ENCODE data around the gene USP8.

USP8 gene

DNA sequence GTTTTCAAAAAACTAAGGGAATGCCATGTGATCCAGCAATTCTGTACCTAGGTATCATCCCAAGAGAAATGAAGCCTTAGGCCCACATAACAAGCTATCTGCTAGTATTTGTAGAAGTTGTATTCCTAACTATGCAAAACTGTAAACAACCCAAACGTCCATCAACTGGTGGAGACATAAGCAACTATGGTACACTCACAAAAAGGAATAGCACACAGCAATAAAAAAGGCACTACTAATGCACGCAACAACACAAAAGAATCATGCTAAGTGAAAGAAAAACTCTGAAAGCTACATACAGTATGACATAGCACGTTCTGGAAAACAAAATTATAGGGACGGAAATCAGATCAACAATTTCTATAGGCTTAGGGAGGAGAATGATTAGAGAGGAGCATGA lies 107.0 kb downstream of the USP8 start:
- TF ChIP-seq, protein P1, sequence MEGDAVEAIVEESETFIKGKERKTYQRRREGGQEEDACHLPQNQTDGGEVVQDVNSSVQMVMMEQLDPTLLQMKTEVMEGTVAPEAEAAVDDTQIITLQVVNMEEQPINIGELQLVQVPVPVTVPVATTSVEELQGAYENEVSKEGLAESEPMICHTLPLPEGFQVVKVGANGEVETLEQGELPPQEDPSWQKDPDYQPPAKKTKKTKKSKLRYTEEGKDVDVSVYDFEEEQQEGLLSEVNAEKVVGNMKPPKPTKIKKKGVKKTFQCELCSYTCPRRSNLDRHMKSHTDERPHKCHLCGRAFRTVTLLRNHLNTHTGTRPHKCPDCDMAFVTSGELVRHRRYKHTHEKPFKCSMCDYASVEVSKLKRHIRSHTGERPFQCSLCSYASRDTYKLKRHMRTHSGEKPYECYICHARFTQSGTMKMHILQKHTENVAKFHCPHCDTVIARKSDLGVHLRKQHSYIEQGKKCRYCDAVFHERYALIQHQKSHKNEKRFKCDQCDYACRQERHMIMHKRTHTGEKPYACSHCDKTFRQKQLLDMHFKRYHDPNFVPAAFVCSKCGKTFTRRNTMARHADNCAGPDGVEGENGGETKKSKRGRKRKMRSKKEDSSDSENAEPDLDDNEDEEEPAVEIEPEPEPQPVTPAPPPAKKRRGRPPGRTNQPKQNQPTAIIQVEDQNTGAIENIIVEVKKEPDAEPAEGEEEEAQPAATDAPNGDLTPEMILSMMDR (IDR thresholded peaks at IDR 0.05; ENCODE audit: control insufficient read depth, insufficient read depth, low read depth, low read length, missing control alignments), result no peak
- H3K4me3 ChIP-seq (ENCODE audit: control insufficient read depth, low read depth, low read length), result no peak overlapping the region
- DNase-seq (ENCODE audit: low read depth), result no peak

DNA sequence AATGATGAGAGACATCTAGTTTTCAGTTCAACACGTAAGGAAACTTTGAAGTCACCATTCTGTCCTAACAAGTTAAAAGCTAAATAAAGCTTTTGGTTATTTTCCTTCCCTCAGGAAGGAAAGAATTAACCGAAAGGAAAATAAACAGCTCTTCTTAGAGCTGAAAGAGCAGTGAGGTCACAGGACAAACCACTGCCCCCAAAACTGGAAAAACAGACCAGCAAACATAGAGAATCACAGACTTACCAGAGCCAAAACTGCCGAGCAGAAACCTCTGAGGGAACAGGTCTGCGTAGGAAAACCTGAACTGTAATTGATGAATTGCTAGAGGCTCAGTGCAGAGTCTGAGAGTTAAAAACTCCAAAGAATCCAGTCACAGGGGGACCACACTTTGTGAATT lies 107.6 kb downstream of the USP8 start:
- H3K4me3 ChIP-seq (ENCODE audit: control insufficient read depth, low read depth, low read length), result no peak overlapping the region
- TF ChIP-seq, protein P1 (IDR thresholded peaks at IDR 0.05; ENCODE audit: control insufficient read depth, insufficient read depth, low read depth, low read length, missing control alignments), result no peak

DNA sequence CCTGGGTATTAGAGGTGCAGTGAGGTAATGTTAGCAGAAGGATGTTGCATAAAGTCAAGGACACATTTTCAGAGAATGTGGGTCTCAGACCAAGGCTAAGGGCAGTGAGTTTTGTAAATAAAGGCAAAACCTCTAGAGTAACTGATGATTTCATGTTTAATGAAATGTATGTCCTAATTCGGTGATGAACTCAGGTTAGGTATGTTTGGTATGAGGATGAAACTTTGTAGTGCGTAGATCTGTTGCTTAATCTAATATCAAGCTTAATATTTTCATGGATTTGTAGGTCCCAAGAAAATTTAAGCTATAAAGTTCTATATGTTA lies 118.6 kb downstream of the USP8 start:
- no peak for DNase-seq (ENCODE audit: low read depth)
- TF ChIP-seq, protein P1 (IDR thresholded peaks at IDR 0.05; ENCODE audit: control insufficient read depth, insufficient read depth, low read depth, low read length, missing control alignments), result no peak
- H3K4me3 ChIP-seq (ENCODE audit: control insufficient read depth, low read depth, low read length), result no peak overlapping the region

More for the DNA sequence above, 107.6 kb downstream of the USP8 start:
- DNase-seq (ENCODE audit: low read depth), result no peak

DNA sequence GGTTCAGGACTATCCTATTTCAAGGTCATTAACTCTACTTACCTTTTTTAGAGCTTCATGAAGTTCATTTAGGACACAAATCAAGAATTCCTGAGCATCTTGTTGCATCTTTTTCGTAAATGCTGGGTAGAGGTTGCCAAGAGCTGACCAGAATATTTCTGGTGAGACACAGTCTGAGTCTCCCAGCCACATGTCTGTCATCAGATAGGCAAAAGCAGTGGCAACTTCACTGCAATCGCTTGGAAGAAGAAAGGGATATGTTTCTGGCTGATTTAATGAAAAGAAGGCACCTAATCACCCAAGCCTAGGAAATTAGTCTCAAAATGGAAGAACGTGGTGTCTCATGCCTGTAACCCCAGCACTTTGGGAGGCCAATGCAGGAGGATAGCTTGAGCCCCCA lies 119.4 kb downstream of the USP8 start:
- DNase-seq (ENCODE audit: low read depth), result no peak
- TF ChIP-seq, protein P1 (IDR thresholded peaks at IDR 0.05; ENCODE audit: control insufficient read depth, insufficient read depth, low read depth, low read length, missing control alignments), result no peak
- H3K4me3 ChIP-seq (ENCODE audit: control insufficient read depth, low read depth, low read length), result no peak overlapping the region

DNA sequence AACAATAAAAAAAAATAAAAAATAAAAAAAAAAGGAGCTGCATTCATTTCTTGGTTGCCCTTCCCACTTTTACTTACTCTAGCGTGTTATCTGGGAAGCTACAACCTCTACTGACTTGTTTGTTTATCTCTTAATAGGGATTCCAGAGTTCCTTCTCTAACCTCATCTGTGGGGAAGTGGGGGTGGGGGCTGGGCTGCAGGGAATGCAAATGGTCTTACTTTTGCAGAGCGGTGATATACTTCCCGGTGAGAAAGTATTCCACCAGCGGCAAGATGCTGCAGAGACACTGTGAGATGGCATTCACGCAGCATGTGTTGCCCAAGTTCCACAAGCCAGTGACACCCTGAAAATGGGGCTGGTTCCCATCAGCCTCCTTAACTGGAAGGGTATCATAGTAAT lies 120.2 kb downstream of the USP8 start:
- TF ChIP-seq, protein P1 (IDR thresholded peaks at IDR 0.05; ENCODE audit: control insufficient read depth, insufficient read depth, low read depth, low read length, missing control alignments), result no peak
- no peak for DNase-seq (ENCODE audit: low read depth)
- no peak overlapping the region for H3K4me3 ChIP-seq (ENCODE audit: control insufficient read depth, low read depth, low read length)

DNA sequence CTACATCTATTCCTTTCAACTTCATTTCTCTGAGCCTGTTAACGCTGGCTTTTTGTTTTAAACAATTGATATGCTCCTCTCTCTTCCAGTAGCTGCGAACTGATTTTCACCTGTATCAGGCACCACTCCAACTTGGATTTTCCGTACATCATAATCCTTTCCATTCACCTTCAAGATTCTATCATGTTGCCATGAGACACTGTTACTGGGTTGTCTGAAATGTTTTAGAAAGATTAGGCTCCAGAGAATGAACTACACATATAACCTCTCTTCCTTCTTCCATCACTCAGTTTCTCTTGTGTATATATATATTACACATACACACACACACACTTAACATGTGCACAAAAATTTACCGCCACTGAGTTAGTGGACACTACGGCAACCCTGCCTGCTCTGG lies 122.4 kb downstream of the USP8 start, which contains the start of gene USP50:
Gene USP50, minus strand, starts transcription at position 101 of the 400 bp plus-strand sequence. CDS start 141 bp downstream, outside the sequence.
- DNase-seq (ENCODE audit: low read depth), result no peak

More for the DNA sequence above, 122.4 kb downstream of the USP8 start, which contains the start of gene USP50:
- no peak within 1 kb of the TSS for H3K4me3 ChIP-seq (ENCODE audit: control insufficient read depth, low read depth, low read length)
- TF ChIP-seq, protein P1 (IDR thresholded peaks at IDR 0.05; ENCODE audit: control insufficient read depth, insufficient read depth, low read depth, low read length, missing control alignments), result no peak
